ENCODE data around the gene DQX1. TPM values are rescaled to one million over a fixed set of nuclear protein-coding genes. Genes with fewer than 3 reads are reported as not detected.

The DQX1 gene
- total RNA-seq, 5 donors from 2014 or later (not counting 1 experiment from before 2014, with no cell fraction given), result 0.33 to 0.76 (median 0.47) TPM; not detected in 2

- Mint-ChIP-seq H3K9me3 (no peaks in the 10 kb centered on the region), H3K4me3 (no peak overlapping the region), H3K27ac (no peak overlapping the region), H3K36me3 (peaks cover 44% of the 10 kb centered on the region), H3K27me3 (peaks cover 6 to 10% of the 10 kb centered on the region in 2 donors), H3K4me1 (peaks cover 11 to 12% (median 12%) of the 10 kb centered on the region in 3 donors)
- Histone ChIP-seq H3K4me1 (ENCODE audit: control insufficient read depth in 1 of 2, extremely low read depth in 1 of 2, insufficient read depth in 2 of 2, low read length in 2 of 2) (peaks cover 3 to 13% of the 10 kb centered on the region in 2 experiments), H3K27ac (ENCODE audit: low read length) (no peak overlapping the region), H3K9me3 (no peaks in the 10 kb centered on the region), H3K36me3 (ENCODE audit: control insufficient read depth in 2 of 2, extremely low read depth in 1 of 2, insufficient read depth in 1 of 2, low read length in 1 of 2) (peaks cover 26 to 53% of the 10 kb centered on the region in 2 donors), H3K4me3 (ENCODE audit: control insufficient read depth in 1 of 2, extremely low read depth in 1 of 2, low read length in 1 of 2) (no peak overlapping the region), H3K27me3 (replicated peaks in 1 of 2; ENCODE audit: control insufficient read depth in 2 of 2, extremely low read depth in 1 of 2, insufficient read depth in 2 of 2, low read length in 1 of 2) (peaks cover 2 to 12% of the 10 kb centered on the region in 2 experiments)
- ChIA-PET CTCF (no interaction called here), POLR2A (no interaction called here)
- DNase-seq (no peak), ATAC-seq (replicated peaks in 1 of 4) (no peak)
- WGBS (ENCODE audit: insufficient coverage), result 82% methylated on average over 3 of the region's 3 CpGs
These were observed 32.5 kb downstream of the DQX1 start for GRCh38 chr2:74493546-74493945.

DNA sequence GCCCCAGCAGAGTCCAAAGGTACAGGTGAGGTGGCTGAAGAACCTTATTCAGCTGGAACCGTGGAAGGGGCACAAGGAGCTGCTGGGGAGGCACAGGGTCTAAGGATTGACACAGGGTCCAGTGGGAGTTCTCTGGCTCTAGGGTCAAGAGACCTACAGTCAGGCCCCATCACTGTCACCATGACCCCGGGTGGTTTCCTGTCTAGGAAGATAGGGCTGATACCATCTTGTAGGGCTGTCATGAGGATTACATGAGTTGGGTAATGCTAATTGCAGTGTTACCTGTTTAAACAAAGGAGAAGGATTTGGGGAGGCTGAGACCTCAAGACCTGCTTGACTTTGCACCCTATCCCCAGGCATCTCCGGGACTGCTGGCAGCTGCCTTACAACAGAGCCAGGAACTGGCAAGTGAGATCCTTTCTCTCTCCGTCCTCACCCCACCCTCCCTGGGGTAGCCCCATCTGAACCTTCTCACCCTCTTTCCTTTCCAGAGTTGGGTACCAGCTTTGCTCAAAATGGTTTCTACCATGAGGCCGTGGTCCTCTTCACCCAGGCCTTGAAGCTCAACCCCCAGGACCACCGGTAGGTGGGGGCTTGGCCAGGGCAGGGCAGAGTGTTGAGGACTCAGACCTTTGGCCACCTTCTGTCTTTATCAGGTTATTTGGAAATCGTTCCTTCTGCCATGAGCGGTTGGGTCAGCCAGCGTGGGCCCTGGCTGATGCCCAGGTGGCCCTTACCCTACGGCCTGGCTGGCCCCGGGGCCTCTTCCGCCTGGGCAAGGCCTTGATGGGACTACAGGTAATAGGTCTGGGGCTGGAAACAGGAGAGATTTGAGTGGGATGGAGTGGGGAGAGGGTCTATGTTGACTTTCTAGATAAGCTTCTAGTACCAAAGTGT is 34.1 kb downstream of the DQX1 start:
- Mint-ChIP-seq H3K36me3 (peaks cover 46% of the 10 kb centered on the region), H3K27me3 (no peaks in the 10 kb centered on the region), H3K4me1 (peaks cover 0 to under 1% (median 0%) of the 10 kb centered on the region in 3 donors), H3K27ac (no peak overlapping the region), H3K4me3 (no peak overlapping the region), H3K9me3 (no peaks in the 10 kb centered on the region)
- no peak overlapping the region for H3K4me3 ChIP-seq (ENCODE audit: control insufficient read depth in 1 of 2, extremely low read depth in 1 of 2, low read length in 1 of 2)
- DNase-seq (no peak), ATAC-seq (replicated peaks in 1 of 4) (no peak)
- H3K9me3 ChIP-seq, result no peaks in the 10 kb centered on the region
- no peaks in the 10 kb centered on the region for H3K27me3 ChIP-seq (replicated peaks in 1 of 2; ENCODE audit: control insufficient read depth in 2 of 2, extremely low read depth in 1 of 2, insufficient read depth in 2 of 2, low read length in 1 of 2)
- ChIA-PET CTCF (interaction anchor here in 1 of 2 donors (1.1 kb wide), 1 partner anchor 19 kb away, joined by 3 read pairs; the partner anchor contains the start of gene MRPL53), POLR2A (no interaction called here)
- H3K36me3 ChIP-seq (ENCODE audit: control insufficient read depth in 2 of 2, extremely low read depth in 1 of 2, insufficient read depth in 1 of 2, low read length in 1 of 2), result peaks cover 26 to 61% of the 10 kb centered on the region in 2 donors
- H3K27ac ChIP-seq (ENCODE audit: low read length), result no peak overlapping the region
- H3K4me1 ChIP-seq (ENCODE audit: control insufficient read depth in 1 of 2, extremely low read depth in 1 of 2, insufficient read depth in 2 of 2, low read length in 2 of 2), result no peaks in the 10 kb centered on the region
- 96% methylated on average over 11 of the region's 12 CpGs for WGBS (ENCODE audit: insufficient coverage)

- Histone ChIP-seq H3K27me3 (replicated peaks in 1 of 2; ENCODE audit: control insufficient read depth in 2 of 2, extremely low read depth in 1 of 2, insufficient read depth in 2 of 2, low read length in 1 of 2) (no peaks in the 10 kb centered on the region), H3K4me3 (ENCODE audit: control insufficient read depth in 1 of 2, extremely low read depth in 1 of 2, low read length in 1 of 2) (no peak overlapping the region), H3K4me1 (ENCODE audit: control insufficient read depth in 1 of 2, extremely low read depth in 1 of 2, insufficient read depth in 2 of 2, low read length in 2 of 2) (no peaks in the 10 kb centered on the region), H3K36me3 (ENCODE audit: control insufficient read depth in 2 of 2, extremely low read depth in 1 of 2, insufficient read depth in 1 of 2, low read length in 1 of 2) (peaks cover 26 to 73% of the 10 kb centered on the region in 2 donors), H3K27ac (ENCODE audit: low read length) (no peak overlapping the region), H3K9me3 (no peaks in the 10 kb centered on the region)
- peaks cover 58% of the 10 kb centered on the region for H3K36me3 Mint-ChIP-seq
- H3K4me1 Mint-ChIP-seq, result peaks cover 1 to 4% (median 4%) of the 10 kb centered on the region in 3 donors
- 80% methylated on average over 1 of the region's 9 CpGs for WGBS (ENCODE audit: insufficient coverage)
- DNase-seq (no peak), ATAC-seq (replicated peaks in 1 of 4) (no peak)
- H3K9me3 Mint-ChIP-seq, result no peaks in the 10 kb centered on the region
- H3K4me3 Mint-ChIP-seq, result no peak overlapping the region
- no peaks in the 10 kb centered on the region for H3K27me3 Mint-ChIP-seq
- ChIA-PET CTCF (interaction anchor here in 1 of 2 donors (0.7 to 0.9 kb wide), 2 partner anchors 11 to 666 kb away, joined by 3 to 7 read pairs; no protein-coding TSS in a partner anchor), POLR2A (interaction anchor here in 1 of 2 donors (1.0 kb wide), 1 partner anchor 41 kb away, joined by 3 read pairs; no protein-coding TSS in a partner anchor)
- H3K27ac Mint-ChIP-seq, result no peak overlapping the region
These were observed 36.1 kb downstream of the DQX1 start for GRCh38 chr2:74489906-74490305.

GRCh38 chr2:74488643-74489481 is 37.2 kb downstream of the DQX1 start:
- Mint-ChIP-seq H3K9me3 (no peaks in the 10 kb centered on the region), H3K27ac (no peak overlapping the region), H3K27me3 (no peaks in the 10 kb centered on the region), H3K4me1 (peaks cover 4 to 8% (median 4%) of the 10 kb centered on the region in 3 donors), H3K4me3 (no peak overlapping the region), H3K36me3 (peaks cover 52% of the 10 kb centered on the region)
- ATAC-seq (replicated peaks in 1 of 4) (no peak), DNase-seq (no peak)
- ChIA-PET POLR2A (interaction anchor here in 1 of 2 donors (1.0 kb wide), 1 partner anchor 42 kb away, joined by 3 read pairs; no protein-coding TSS in a partner anchor), CTCF (interaction anchor here in 1 of 2 donors (0.9 kb wide), 1 partner anchor 10 kb away, joined by 3 read pairs; no protein-coding TSS in a partner anchor)
- peaks cover 0 to 1% of the 10 kb centered on the region in 2 experiments for H3K4me1 ChIP-seq (ENCODE audit: control insufficient read depth in 1 of 2, extremely low read depth in 1 of 2, insufficient read depth in 2 of 2, low read length in 2 of 2)
- peaks cover 26 to 71% of the 10 kb centered on the region in 2 donors for H3K36me3 ChIP-seq (ENCODE audit: control insufficient read depth in 2 of 2, extremely low read depth in 1 of 2, insufficient read depth in 1 of 2, low read length in 1 of 2)
- H3K9me3 ChIP-seq, result no peaks in the 10 kb centered on the region
- no peak overlapping the region for H3K27ac ChIP-seq (ENCODE audit: low read length)
- no peaks in the 10 kb centered on the region for H3K27me3 ChIP-seq (replicated peaks in 1 of 2; ENCODE audit: control insufficient read depth in 2 of 2, extremely low read depth in 1 of 2, insufficient read depth in 2 of 2, low read length in 1 of 2)
- H3K4me3 ChIP-seq (ENCODE audit: control insufficient read depth in 1 of 2, extremely low read depth in 1 of 2, low read length in 1 of 2), result no peak overlapping the region
- WGBS (ENCODE audit: insufficient coverage), result 100% methylated on average over 4 of the region's 9 CpGs

GRCh38 chr2:74486141-74486540 is 39.9 kb downstream of the DQX1 start:
- ATAC-seq (replicated peaks in 1 of 4), result no peak
- H3K27me3 Mint-ChIP-seq, result no peaks in the 10 kb centered on the region
- ChIA-PET CTCF (no interaction called here), POLR2A (no interaction called here)
- Histone ChIP-seq H3K36me3 (ENCODE audit: control insufficient read depth in 2 of 2, extremely low read depth in 1 of 2, insufficient read depth in 1 of 2, low read length in 1 of 2) (peaks cover 8 to 43% of the 10 kb centered on the region in 2 donors), H3K4me3 (ENCODE audit: control insufficient read depth in 1 of 2, extremely low read depth in 1 of 2, low read length in 1 of 2) (no peak overlapping the region), H3K27me3 (replicated peaks in 1 of 2; ENCODE audit: control insufficient read depth in 2 of 2, extremely low read depth in 1 of 2, insufficient read depth in 2 of 2, low read length in 1 of 2) (no peaks in the 10 kb centered on the region), H3K9me3 (no peaks in the 10 kb centered on the region), H3K27ac (ENCODE audit: low read length) (no peak overlapping the region), H3K4me1 (ENCODE audit: control insufficient read depth in 1 of 2, extremely low read depth in 1 of 2, insufficient read depth in 2 of 2, low read length in 2 of 2) (peaks cover 8 to 20% of the 10 kb centered on the region in 2 experiments)
- no CpG with 5 or more reads among the region's 2 CpGs for WGBS (ENCODE audit: insufficient coverage)
- no peak for DNase-seq
- no peak overlapping the region for H3K4me3 Mint-ChIP-seq
- no peak overlapping the region for H3K27ac Mint-ChIP-seq
- no peaks in the 10 kb centered on the region for H3K9me3 Mint-ChIP-seq
- H3K36me3 Mint-ChIP-seq, result peaks cover 37% of the 10 kb centered on the region
- peaks cover 19 to 27% (median 19%) of the 10 kb centered on the region in 3 donors for H3K4me1 Mint-ChIP-seq
